Occipital lobe (tissue), 2 donors: Measurements from ENCODE around the gene GRID2. TPM values are rescaled to one million over a fixed set of nuclear protein-coding genes. Genes with fewer than 3 reads are reported as not detected.

Source experiments
- DNase-seq: peaks from one replicate; lab custom pipeline; 2025; lab: John Stamatoyannopoulos, UW
- total RNA-seq: library from RNA; depleted of rRNA; stranded (reverse); fragments of >200 nt; gene quantifications from one replicate; pipeline ENCODE4 v1.2.3, GENCODE V29; 2014

GRID2 gene
- total RNA-seq, 1 donor from 2014 or later, result 21.8 TPM

- DNase-seq, result no peak
Measured at GRCh38 chr4:93495346-93495745, 1191.6 kb downstream of the GRID2 start.

- no peak for DNase-seq
Measured at GRCh38 chr4:93501244-93501643, 1197.5 kb downstream of the GRID2 start.

GRCh38 chr4:93501946-93502345 lies 1198.2 kb downstream of the GRID2 start:
- no peak for DNase-seq

GRCh38 chr4:93502991-93503390 lies 1199.2 kb downstream of the GRID2 start:
- no peak for DNase-seq

- DNase-seq, result no peak
Measured at GRCh38 chr4:93513851-93514250, 1210.1 kb downstream of the GRID2 start.

- DNase-seq, result no peak
Measured at GRCh38 chr4:93515208-93515607, 1211.4 kb downstream of the GRID2 start.

GRCh38 chr4:93529692-93530372 lies 1226.1 kb downstream of the GRID2 start:
- DNase-seq, result no peak

GRCh38 chr4:93532234-93532633 lies 1228.5 kb downstream of the GRID2 start:
- no peak for DNase-seq

GRCh38 chr4:93540562-93540961 lies 1236.8 kb downstream of the GRID2 start:
- no peak for DNase-seq

GRCh38 chr4:93561842-93562241 lies 1258.1 kb downstream of the GRID2 start:
- no peak for DNase-seq

- no peak for DNase-seq
Measured at GRCh38 chr4:93568758-93569157, 1265.0 kb downstream of the GRID2 start.

GRCh38 chr4:93573285-93573684 lies 1269.5 kb downstream of the GRID2 start:
- DNase-seq, result no peak

GRCh38 chr4:93578942-93579341 lies 1275.2 kb downstream of the GRID2 start:
- no peak for DNase-seq

- DNase-seq, result no peak
Measured at GRCh38 chr4:93605163-93605562, 1301.4 kb downstream of the GRID2 start.

GRCh38 chr4:93617606-93618005 lies 1313.8 kb downstream of the GRID2 start:
- no peak for DNase-seq

GRCh38 chr4:93633721-93634120 lies 1330.0 kb downstream of the GRID2 start:
- no peak for DNase-seq

- DNase-seq, result no peak
Measured at GRCh38 chr4:93635943-93636342, 1332.2 kb downstream of the GRID2 start.

- DNase-seq, result no peak
Measured at GRCh38 chr4:93645120-93645519, 1341.4 kb downstream of the GRID2 start.

GRCh38 chr4:93646233-93646930 lies 1342.6 kb downstream of the GRID2 start:
- DNase-seq, result no peak

GRCh38 chr4:93648258-93648657 lies 1344.5 kb downstream of the GRID2 start:
- DNase-seq, result no peak

- no peak for DNase-seq
Measured at GRCh38 chr4:93649828-93650227, 1346.1 kb downstream of the GRID2 start.

GRCh38 chr4:93654211-93654610 lies 1350.4 kb downstream of the GRID2 start:
- DNase-seq, result no peak

- no peak for DNase-seq
Measured at GRCh38 chr4:93657527-93657926, 1353.8 kb downstream of the GRID2 start.
